A549 treated with GW870086 at 1 μM for 4 hours (cell line): Measurements from ENCODE around the gene IRS2. TPM values are rescaled to one million over a fixed set of nuclear protein-coding genes. Genes with fewer than 3 reads are reported as not detected.

Experiments
- total RNA-seq: library from RNA; stranded (reverse); fragments of 200-300 nt; extraction: Qiagen RNA extraction; gene quantifications from 5 replicates; pipeline ENCODE4 v1.2.3, GENCODE V29; 2022; ENCODE audit warnings: low read depth

The IRS2 gene, protein sequence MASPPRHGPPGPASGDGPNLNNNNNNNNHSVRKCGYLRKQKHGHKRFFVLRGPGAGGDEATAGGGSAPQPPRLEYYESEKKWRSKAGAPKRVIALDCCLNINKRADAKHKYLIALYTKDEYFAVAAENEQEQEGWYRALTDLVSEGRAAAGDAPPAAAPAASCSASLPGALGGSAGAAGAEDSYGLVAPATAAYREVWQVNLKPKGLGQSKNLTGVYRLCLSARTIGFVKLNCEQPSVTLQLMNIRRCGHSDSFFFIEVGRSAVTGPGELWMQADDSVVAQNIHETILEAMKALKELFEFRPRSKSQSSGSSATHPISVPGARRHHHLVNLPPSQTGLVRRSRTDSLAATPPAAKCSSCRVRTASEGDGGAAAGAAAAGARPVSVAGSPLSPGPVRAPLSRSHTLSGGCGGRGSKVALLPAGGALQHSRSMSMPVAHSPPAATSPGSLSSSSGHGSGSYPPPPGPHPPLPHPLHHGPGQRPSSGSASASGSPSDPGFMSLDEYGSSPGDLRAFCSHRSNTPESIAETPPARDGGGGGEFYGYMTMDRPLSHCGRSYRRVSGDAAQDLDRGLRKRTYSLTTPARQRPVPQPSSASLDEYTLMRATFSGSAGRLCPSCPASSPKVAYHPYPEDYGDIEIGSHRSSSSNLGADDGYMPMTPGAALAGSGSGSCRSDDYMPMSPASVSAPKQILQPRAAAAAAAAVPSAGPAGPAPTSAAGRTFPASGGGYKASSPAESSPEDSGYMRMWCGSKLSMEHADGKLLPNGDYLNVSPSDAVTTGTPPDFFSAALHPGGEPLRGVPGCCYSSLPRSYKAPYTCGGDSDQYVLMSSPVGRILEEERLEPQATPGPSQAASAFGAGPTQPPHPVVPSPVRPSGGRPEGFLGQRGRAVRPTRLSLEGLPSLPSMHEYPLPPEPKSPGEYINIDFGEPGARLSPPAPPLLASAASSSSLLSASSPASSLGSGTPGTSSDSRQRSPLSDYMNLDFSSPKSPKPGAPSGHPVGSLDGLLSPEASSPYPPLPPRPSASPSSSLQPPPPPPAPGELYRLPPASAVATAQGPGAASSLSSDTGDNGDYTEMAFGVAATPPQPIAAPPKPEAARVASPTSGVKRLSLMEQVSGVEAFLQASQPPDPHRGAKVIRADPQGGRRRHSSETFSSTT (N-terminal part only)
- 22.2 to 29.2 TPM (median 27.0 TPM) in 5 replicates for total RNA-seq

DNA sequence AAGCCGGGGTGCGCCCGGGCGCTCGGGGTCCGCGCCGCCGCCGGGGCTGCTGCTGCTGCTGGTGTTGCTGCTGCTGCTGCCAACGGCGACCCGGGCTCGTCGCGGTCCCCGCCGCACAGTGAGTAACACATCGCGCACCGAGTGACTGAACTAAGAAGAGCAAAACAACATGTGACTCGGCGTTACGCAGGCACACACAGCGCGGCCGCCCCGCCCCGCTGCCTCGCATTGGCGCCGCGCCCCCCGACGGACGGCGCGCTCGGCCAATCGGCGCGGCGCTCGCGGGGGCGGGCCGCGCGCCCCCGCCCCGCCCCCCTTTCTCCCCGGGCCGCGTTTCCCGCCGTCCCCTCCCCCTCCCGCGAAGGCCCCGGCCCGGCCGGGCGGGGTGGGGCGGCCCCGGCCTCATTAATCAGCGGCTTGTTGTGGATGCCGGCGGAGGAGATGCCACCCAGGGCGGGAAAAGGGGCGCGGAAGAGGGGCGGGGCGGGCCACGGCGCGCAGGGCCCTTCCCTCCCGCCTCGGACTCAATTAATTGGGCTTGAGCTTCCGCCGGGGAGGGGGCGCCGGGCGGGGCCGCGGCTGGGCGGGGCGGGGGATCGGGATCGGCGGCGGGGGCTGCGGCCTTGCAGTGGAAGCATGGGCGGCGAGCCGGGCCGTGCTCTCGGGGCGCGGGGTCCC, at the start of gene IRS2:
Gene IRS2 (minus strand): TSS at position 127 of the 678 bp plus-strand sequence. CDS start 530 bp downstream, outside the sequence.

